GM12891 (cell line): Measurements from ENCODE around the gene CRADD.

Experiments used
- PAX5 ChIP-seq: IDR thresholded peaks from 2 replicates; pipeline ENCODE4 v1.6.1; 2011; ENCODE audit warnings: low read length, moderate library complexity, mild to moderate bottlenecking; ENCODE audit not compliant: insufficient read depth, severe bottlenecking
- POLR2A ChIP-seq: IDR thresholded peaks from 2 replicates; pipeline ENCODE4 v1.6.1; 2011; ENCODE audit warnings: low read depth, low read length, control low read depth
- POLR2AphosphoS5 ChIP-seq: IDR thresholded peaks from 2 replicates; pipeline ENCODE4 v1.6.1; 2011; ENCODE audit warnings: low read depth, low read length, control low read depth
- SPI1 ChIP-seq: IDR thresholded peaks from 2 replicates; pipeline ENCODE4 v1.6.1; 2011; ENCODE audit warnings: low read depth, low read length, control low read depth
- TAF1 ChIP-seq: IDR thresholded peaks from 2 replicates; pipeline ENCODE4 v1.6.1; 2011; ENCODE audit warnings: low read depth, low read length, control low read depth

DNA sequence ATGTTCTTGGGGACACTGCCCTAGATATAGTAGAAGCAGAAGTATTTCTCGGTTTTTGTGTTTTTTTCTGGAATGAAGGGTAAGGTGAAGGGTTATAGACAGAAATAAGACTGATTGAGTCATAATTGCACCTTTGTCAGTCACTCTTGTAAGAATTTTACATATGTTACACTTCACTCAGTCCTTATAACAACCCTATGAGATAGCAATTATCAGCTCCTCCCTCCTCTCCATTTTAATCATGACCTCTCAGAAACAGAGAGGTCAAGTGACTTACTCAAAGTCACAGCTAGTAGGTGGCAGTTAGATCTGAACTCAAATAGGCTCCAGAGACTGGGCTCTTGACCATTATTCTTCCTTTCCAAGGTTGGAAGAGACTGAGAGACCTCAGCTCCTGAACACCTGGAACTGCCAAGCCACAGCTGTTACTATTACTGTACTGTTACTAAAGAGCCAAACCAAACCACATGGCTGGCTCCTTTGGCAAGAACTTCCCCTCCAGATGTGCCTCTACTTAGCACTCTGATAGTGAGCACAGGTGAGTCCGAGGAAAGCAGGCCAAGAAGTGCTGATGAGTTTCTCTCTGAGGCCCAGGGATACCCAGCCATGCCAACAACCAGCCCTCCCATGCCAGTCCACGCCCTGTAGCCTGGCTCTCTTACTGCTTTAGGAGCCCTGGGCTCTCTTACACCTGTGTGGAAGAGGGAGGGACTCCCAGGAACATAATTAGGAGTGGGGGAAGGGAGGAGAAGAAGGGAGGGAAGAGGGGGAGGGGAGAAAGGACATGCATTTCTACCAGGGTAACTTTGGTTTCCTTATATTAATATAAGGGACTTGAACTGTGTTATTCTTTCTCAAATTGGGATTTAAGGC, 121.3 kb downstream of the CRADD start:
- no peak for TF ChIP-seq POLR2A
- TF ChIP-seq PAX5 = no peak
- no peak for TF ChIP-seq POLR2AphosphoS5
- no peak for TF ChIP-seq TAF1
- no peak for TF ChIP-seq SPI1
